GM12891 (cell line): Measurements from ENCODE around the gene PLEKHG5.

Experiments
- POLR2A ChIP-seq: IDR thresholded peaks from 2 replicates; pipeline ENCODE4 v1.6.1; 2011; ENCODE audit warnings: low read depth, low read length, control low read depth
- POLR2AphosphoS5 ChIP-seq: IDR thresholded peaks from 2 replicates; pipeline ENCODE4 v1.6.1; 2011; ENCODE audit warnings: low read depth, low read length, control low read depth
- SPI1 ChIP-seq: IDR thresholded peaks from 2 replicates; pipeline ENCODE4 v1.6.1; 2011; ENCODE audit warnings: low read depth, low read length, control low read depth

DNA sequence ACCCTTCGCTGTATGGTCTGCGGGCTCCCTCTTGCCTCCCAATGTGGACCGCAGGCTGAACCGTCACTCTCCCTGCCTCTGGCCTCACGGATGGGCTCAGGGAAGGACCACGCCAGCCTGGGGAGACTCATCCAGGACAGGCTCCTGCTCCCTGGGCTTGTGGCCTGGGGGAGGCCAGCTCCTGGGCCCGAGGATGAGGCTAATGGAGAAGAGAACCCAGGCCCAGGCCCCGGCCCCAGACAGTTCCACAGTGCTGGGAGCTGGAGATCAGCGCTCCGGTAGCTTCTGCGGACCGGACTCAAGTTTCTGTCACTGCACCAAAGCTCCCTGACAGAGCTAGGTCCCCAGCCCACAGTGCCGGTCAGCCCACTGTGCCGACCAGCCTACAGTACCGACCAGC is 13.4 kb upstream of the PLEKHG5 start:
- TF ChIP-seq POLR2A (no peak), POLR2AphosphoS5 (no peak), SPI1 (no peak)
